Activated T-helper 17 cell treated with anti-CD3 and anti-CD28 coated beads, Interleukin-2, amount 50 U/mL, for 72 hours (primary cell): ENCODE data around the gene COL18A1. TPM values are rescaled to one million over a fixed set of nuclear protein-coding genes. Genes with fewer than 3 reads are reported as not detected.

Experiments
- ATAC-seq: fragments of 150-1000 bp; cut with Tn5 transposase; replicated peaks from 2 replicates; pipeline ENCODE4 v1.10.0; 2021; ENCODE audit warnings: mild to moderate bottlenecking, moderate library complexity
- H3K27ac Mint-ChIP-seq: one replicate; pipeline ENCODE4 v1.8.0; 2022; ENCODE audit warnings: mixed read lengths
- H3K27me3 Mint-ChIP-seq: one replicate; pipeline ENCODE4 v1.8.0; 2022; ENCODE audit warnings: mixed read lengths
- H3K36me3 Mint-ChIP-seq: one replicate; pipeline ENCODE4 v1.8.0; 2022; ENCODE audit warnings: low read depth, mild to moderate bottlenecking, mixed read lengths
- H3K4me1 Mint-ChIP-seq: one replicate; pipeline ENCODE4 v1.8.0; 2022; ENCODE audit warnings: mixed read lengths
- H3K4me3 Mint-ChIP-seq: one replicate; pipeline ENCODE4 v1.8.0; 2022; ENCODE audit warnings: mild to moderate bottlenecking, mixed read lengths
- H3K9me3 Mint-ChIP-seq: one replicate; pipeline ENCODE4 v1.8.0; 2022; ENCODE audit warnings: mixed read lengths
- total RNA-seq, 2 donors: library from RNA; stranded (reverse); gene quantifications; one replicate each; pipeline ENCODE4 v1.2.3, GENCODE V29; 2022

COL18A1 gene
- total RNA-seq, 2 donors from 2014 or later: 3.2 to 3.9 TPM

GRCh38 chr21:45466330-45467220, 61.6 kb downstream of the COL18A1 start:
- ATAC-seq: no peak
- Mint-ChIP-seq H3K4me3 (no peak overlapping the region), H3K9me3 (peaks cover 5% of the 10 kb centered on the region), H3K4me1 (peaks cover 3% of the 10 kb centered on the region), H3K36me3 (no peaks in the 10 kb centered on the region), H3K27ac (no peak overlapping the region), H3K27me3 (peaks cover 12% of the 10 kb centered on the region)

DNA sequence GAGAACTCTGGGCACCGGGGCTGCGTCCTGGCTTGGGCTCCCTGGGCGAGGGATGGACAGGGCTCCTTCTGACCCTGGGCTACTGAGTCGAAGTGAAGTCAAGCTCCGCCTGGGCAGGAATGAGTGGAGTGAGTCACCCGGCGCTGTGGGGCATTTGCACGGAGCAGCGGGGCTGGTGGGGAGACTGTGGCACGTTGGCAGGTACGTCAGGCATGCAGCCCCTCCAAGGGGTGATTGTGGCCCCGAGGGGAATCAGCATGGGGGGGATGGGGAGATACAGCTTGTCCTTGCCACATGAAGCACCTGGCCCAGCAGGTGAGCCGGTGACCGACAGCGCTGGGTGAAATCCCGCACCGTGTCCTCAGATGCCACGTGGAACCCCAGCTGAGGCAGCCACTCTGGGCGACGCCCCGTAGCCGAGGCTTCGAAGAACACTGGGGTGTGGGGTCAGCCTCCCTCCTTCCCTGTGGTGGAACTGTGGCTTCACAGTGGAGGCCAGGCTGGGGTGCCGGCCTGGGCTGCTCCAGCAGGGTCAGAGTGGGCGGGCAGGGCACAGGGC, 62.3 kb downstream of the COL18A1 start:
- Mint-ChIP-seq H3K9me3 (peaks cover 2% of the 10 kb centered on the region), H3K27me3 (peaks cover 10% of the 10 kb centered on the region), H3K36me3 (no peaks in the 10 kb centered on the region), H3K4me3 (no peak overlapping the region), H3K27ac (no peak overlapping the region), H3K4me1 (peaks cover 3% of the 10 kb centered on the region)
- no peak for ATAC-seq

DNA sequence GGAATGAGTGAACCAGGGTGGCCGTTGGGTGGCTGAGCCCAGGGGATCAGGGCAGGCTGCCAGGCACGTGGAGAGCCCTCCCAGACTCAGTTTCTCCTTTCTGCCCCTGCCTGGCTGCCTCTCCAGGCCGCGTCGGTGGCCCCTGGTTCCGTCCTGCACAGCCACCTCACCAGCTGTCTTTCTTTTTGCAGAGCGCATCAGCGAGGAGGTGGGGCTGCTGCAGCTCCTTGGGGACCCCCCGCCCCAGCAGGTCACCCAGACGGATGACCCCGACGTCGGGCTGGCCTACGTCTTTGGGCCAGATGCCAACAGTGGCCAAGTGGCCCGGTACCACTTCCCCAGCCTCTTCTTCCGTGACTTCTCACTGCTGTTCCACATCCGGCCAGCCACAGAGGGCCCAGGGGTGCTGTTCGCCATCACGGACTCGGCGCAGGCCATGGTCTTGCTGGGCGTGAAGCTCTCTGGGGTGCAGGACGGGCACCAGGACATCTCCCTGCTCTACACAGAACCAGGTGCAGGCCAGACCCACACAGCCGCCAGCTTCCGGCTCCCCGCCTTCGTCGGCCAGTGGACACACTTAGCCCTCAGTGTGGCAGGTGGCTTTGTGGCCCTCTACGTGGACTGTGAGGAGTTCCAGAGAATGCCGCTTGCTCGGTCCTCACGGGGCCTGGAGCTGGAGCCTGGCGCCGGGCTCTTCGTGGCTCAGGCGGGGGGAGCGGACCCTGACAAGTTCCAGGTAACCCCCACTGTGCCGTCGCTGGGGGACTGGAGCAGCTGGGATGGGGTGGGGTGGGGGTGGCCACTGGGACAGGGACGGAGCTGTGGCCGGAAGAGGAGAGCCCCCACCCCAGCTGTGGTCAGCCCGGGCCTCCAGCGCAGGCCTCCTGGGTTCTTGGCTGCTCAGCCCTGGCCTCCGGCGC, 63.3 kb downstream of the COL18A1 start:
- Mint-ChIP-seq H3K4me3 (no peak overlapping the region), H3K27me3 (peaks cover 10% of the 10 kb centered on the region), H3K27ac (no peak overlapping the region), H3K9me3 (no peaks in the 10 kb centered on the region), H3K36me3 (no peaks in the 10 kb centered on the region), H3K4me1 (peaks cover 3% of the 10 kb centered on the region)
- ATAC-seq: no peak

DNA sequence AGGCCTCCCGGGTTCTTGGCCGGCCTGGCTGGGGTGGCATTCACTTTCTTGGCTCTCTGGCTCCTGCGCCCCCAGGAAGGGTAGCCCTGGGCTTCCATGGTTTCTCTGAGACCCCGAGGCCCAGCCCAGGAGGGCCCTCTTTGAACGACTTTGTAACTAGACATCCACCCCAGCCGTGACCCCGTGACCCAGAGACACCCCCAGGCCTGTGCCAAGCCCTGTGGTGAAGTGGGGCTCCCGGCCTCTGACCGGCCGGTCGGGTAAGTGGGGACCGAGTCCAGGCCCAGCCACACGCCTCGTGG, 64.0 kb downstream of the COL18A1 start:
- Mint-ChIP-seq H3K36me3 (no peaks in the 10 kb centered on the region), H3K4me1 (peaks cover 3% of the 10 kb centered on the region), H3K27ac (no peak overlapping the region), H3K9me3 (no peaks in the 10 kb centered on the region), H3K27me3 (peaks cover 10% of the 10 kb centered on the region), H3K4me3 (no peak overlapping the region)
- no peak for ATAC-seq

- peaks cover 10% of the 10 kb centered on the region for H3K27me3 Mint-ChIP-seq
- no peak overlapping the region for H3K4me3 Mint-ChIP-seq
- H3K4me1 Mint-ChIP-seq: peaks cover 3% of the 10 kb centered on the region
- H3K27ac Mint-ChIP-seq: no peak overlapping the region
- no peaks in the 10 kb centered on the region for H3K9me3 Mint-ChIP-seq
- H3K36me3 Mint-ChIP-seq: no peaks in the 10 kb centered on the region
- no peak for ATAC-seq
Observed at GRCh38 chr21:45469273-45470086, 64.5 kb downstream of the COL18A1 start.

GRCh38 chr21:45470087-45470515, 65.1 kb downstream of the COL18A1 start:
- no peak for ATAC-seq
- peaks cover 4% of the 10 kb centered on the region for H3K27me3 Mint-ChIP-seq
- peaks cover 3% of the 10 kb centered on the region for H3K4me1 Mint-ChIP-seq
- H3K27ac Mint-ChIP-seq: no peak overlapping the region
- H3K9me3 Mint-ChIP-seq: no peaks in the 10 kb centered on the region
- no peak overlapping the region for H3K4me3 Mint-ChIP-seq
- H3K36me3 Mint-ChIP-seq: no peaks in the 10 kb centered on the region

GRCh38 chr21:45470773-45471524, 66.0 kb downstream of the COL18A1 start:
- Mint-ChIP-seq H3K36me3 (no peaks in the 10 kb centered on the region), H3K27ac (no peak overlapping the region), H3K4me1 (peaks cover 3% of the 10 kb centered on the region), H3K4me3 (peak overlapping the region; percentile 18), H3K9me3 (no peaks in the 10 kb centered on the region), H3K27me3 (no peaks in the 10 kb centered on the region)
- ATAC-seq: peak; percentile 54

GRCh38 chr21:45471525-45472221, 66.7 kb downstream of the COL18A1 start:
- no peaks in the 10 kb centered on the region for H3K9me3 Mint-ChIP-seq
- H3K36me3 Mint-ChIP-seq: no peaks in the 10 kb centered on the region
- no peak overlapping the region for H3K27ac Mint-ChIP-seq

DNA sequence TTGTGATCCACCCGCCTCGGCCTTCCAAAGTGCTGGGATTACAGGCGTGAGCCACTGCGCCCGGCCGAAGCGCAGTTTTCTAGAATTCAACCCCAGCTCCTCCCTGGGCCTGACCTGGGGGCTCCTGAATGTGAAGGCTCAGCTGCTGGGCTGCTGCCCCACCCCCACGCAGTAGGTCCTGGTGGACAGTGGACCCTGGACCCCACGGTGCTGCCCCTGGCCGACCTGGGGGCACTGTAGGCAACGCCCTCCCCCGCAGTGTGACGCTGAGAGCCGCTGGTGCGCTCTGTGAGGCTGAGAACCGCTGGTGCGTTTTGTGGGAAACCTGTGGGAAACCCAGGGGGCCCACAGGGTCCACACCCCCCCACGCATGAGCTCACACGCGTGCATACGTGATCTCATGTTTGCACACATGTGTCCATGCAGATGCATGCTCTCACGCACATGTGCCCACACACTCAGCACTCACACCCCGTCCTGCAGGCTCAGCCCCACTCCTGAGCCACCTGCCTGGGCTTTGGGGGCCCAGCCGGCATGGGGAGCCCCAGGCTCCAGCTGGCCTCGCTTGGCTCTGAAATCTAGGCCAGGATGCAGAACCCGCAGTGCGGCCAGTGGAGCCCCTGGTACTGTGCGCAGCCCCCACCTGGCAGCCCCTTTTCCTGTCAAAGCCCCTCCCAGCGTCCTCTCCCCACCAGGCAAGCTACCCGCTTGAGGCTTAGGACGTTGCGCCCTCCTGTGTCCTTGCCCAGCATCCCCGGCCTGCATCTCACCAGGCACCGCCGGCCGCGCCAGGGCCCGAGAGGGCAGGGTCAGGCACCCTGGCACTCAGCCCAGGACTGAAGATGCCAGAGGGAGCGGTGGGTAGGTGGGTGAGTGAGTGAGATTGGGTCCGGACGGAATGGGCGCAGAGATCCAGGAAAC, 67.7 kb downstream of the COL18A1 start:
- H3K27me3 Mint-ChIP-seq: no peaks in the 10 kb centered on the region
- H3K36me3 Mint-ChIP-seq: no peaks in the 10 kb centered on the region
- H3K4me1 Mint-ChIP-seq: peaks cover 8% of the 10 kb centered on the region
- H3K27ac Mint-ChIP-seq: no peak overlapping the region
- H3K9me3 Mint-ChIP-seq: no peaks in the 10 kb centered on the region
- H3K4me3 Mint-ChIP-seq: no peak overlapping the region
- ATAC-seq: no peak

More at GRCh38 chr21:45471525-45472221, 66.7 kb downstream of the COL18A1 start:
- H3K4me1 Mint-ChIP-seq: peaks cover 8% of the 10 kb centered on the region
- no peak for ATAC-seq
- H3K27me3 Mint-ChIP-seq: no peaks in the 10 kb centered on the region
- H3K4me3 Mint-ChIP-seq: no peak overlapping the region

- Mint-ChIP-seq H3K4me1 (peaks cover 16% of the 10 kb centered on the region), H3K9me3 (no peaks in the 10 kb centered on the region), H3K27ac (peak overlapping the region; percentile 4), H3K27me3 (no peaks in the 10 kb centered on the region), H3K36me3 (no peaks in the 10 kb centered on the region), H3K4me3 (no peak overlapping the region)
- no peak for ATAC-seq
Observed at GRCh38 chr21:45473496-45474322, 68.7 kb downstream of the COL18A1 start.

DNA sequence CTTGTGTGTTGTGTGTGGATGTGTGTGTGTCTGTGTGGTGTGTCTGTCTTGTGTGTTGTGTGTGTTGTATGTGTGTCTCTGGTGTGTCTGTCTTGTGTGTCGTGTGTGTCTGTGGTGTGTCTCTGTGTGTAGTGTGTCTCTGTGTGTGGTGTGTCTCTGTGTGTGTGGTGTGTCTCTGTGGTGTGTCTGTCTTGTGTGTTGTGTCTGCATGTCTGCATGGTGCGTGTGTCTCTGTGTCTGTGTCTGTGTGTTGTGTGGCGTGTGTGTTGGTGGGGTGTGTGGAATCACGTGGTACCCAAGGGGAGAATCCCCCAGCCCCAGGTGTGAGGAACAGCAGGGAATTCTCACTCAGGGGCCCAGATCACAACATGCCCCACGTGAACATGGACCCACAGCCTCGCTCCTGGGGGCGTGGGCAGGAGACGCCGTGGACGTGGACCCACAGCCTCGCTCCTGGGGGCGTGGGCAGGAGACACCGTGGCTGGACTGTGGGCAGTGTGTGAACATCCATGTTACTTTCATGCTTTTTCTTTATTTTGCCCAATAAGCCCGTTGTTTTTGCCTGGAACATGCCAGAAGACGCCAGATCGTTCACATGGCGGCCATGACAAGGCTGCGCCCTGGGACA, 69.5 kb downstream of the COL18A1 start:
- no peak for ATAC-seq
- peak overlapping the region; percentile 4 for H3K27ac Mint-ChIP-seq
- no peaks in the 10 kb centered on the region for H3K36me3 Mint-ChIP-seq
- H3K9me3 Mint-ChIP-seq: no peaks in the 10 kb centered on the region
- no peaks in the 10 kb centered on the region for H3K27me3 Mint-ChIP-seq
- no peak overlapping the region for H3K4me3 Mint-ChIP-seq
- peaks cover 19% of the 10 kb centered on the region for H3K4me1 Mint-ChIP-seq
